IMR-90 (cell line): ENCODE data around the gene ADAMTS9. TPM values are rescaled to one million over a fixed set of nuclear protein-coding genes. Genes with fewer than 3 reads are reported as not detected.

ENCODE experiments used
- ATAC-seq: fragments of 200-7000 bp; cut with Tn5 transposase; 2 replicates; pipeline ENCODE4 v1.9.1; 2020; ENCODE audit warnings: low read depth, mild to moderate bottlenecking, moderate library complexity
- BruUV-seq: library from RNA; stranded (reverse); fragments of 400-500 nt; replicated peaks from 2 replicates; lab custom pipeline; 2021; lab: Mats Ljungman, UMichigan
- CTCF ChIA-PET: fragments of 300-600 bp; formaldehyde crosslinking; extraction: SDS; loops from one replicate; lab custom pipeline; 2021; ENCODE audit warnings: antibody characterized with exemption; lab: Yijun Ruan, JAX
- POLR2A ChIA-PET: fragments of 300-600 bp; sonication (Branson Sonifier 250); formaldehyde crosslinking; loops from one replicate; lab custom pipeline; 2022; ENCODE audit warnings: antibody characterized with exemption; ENCODE audit not compliant: unreplicated experiment; lab: Charles Lee
- DNase-seq: peaks from one replicate; pipeline ENCODE4 v3.0.0; 2013
- H2AFZ ChIP-seq: replicated peaks from 2 replicates; pipeline ENCODE3; 2013; ENCODE audit warnings: low read length, mild to moderate bottlenecking; ENCODE audit not compliant: poor library complexity
- H2AK5ac ChIP-seq: 2 replicates; pipeline ENCODE4 v1.6.1; 2013; ENCODE audit warnings: low read depth, low read length, inconsistent platforms
- H2AK9ac ChIP-seq: replicated peaks from 2 replicates; pipeline ENCODE3; 2013; ENCODE audit warnings: mild to moderate bottlenecking, low read depth, low read length, moderate library complexity; ENCODE audit not compliant: poor library complexity
- H2BK120ac ChIP-seq: 2 replicates; pipeline ENCODE4 v1.6.1; 2013; ENCODE audit warnings: low read depth, low read length, inconsistent platforms
- H2BK15ac ChIP-seq: 3 replicates; pipeline ENCODE4 v1.6.1; 2013; ENCODE audit warnings: low read depth, low read length, inconsistent platforms
- H2BK20ac ChIP-seq: 2 replicates; pipeline ENCODE4 v1.6.1; 2013; ENCODE audit warnings: low read depth, mild to moderate bottlenecking, inconsistent platforms, low read length, moderate library complexity
- H2BK5ac ChIP-seq: 2 replicates; pipeline ENCODE4 v1.6.1; 2013; ENCODE audit warnings: mild to moderate bottlenecking, low read depth, low read length, inconsistent platforms; ENCODE audit not compliant: poor library complexity, severe bottlenecking
- H3K14ac ChIP-seq: replicated peaks from 2 replicates; pipeline ENCODE4 v1.6.1; 2013; ENCODE audit warnings: low read depth, low read length, inconsistent platforms
- H3K18ac ChIP-seq: 2 replicates; pipeline ENCODE4 v1.6.1; 2013; ENCODE audit warnings: low read depth, low read length, control low read depth
- H3K23ac ChIP-seq: 2 replicates; pipeline ENCODE4 v1.6.1; 2013; ENCODE audit warnings: low read depth, low read length, inconsistent platforms
- H3K27ac ChIP-seq: 2 replicates; pipeline ENCODE4 v1.5.1; 2013; ENCODE audit warnings: mild to moderate bottlenecking, control low read depth, low read length; ENCODE audit not compliant: insufficient read depth
- H3K27me3 ChIP-seq: 2 replicates; pipeline ENCODE4 v1.6.1; 2013; ENCODE audit warnings: low read length; ENCODE audit not compliant: control insufficient read depth, insufficient read depth
- H3K36me3 ChIP-seq: 2 replicates; pipeline ENCODE4 v1.6.1; 2013; ENCODE audit warnings: low read length, mixed read lengths; ENCODE audit not compliant: control insufficient read depth, insufficient read depth
- H3K4ac ChIP-seq: 2 replicates; pipeline ENCODE4 v1.6.1; 2013; ENCODE audit warnings: low read depth, low read length, inconsistent platforms
- H3K4me1 ChIP-seq: 2 replicates; pipeline ENCODE4 v1.6.1; 2013; ENCODE audit warnings: low read length, mixed read lengths; ENCODE audit not compliant: control insufficient read depth, insufficient read depth
- H3K4me2 ChIP-seq: 2 replicates; pipeline ENCODE4 v1.6.1; 2013; ENCODE audit warnings: low read depth, mild to moderate bottlenecking, control low read depth, low read length, moderate library complexity
- H3K4me3 ChIP-seq: 2 replicates; pipeline ENCODE4 v1.5.1; 2013; ENCODE audit warnings: low read depth, mild to moderate bottlenecking, control low read depth, low read length, moderate library complexity; ENCODE audit not compliant: insufficient read depth
- H3K56ac ChIP-seq: 2 replicates; pipeline ENCODE4 v1.6.1; 2013; ENCODE audit warnings: low read length, inconsistent platforms; ENCODE audit not compliant: insufficient read depth; ENCODE audit errors: extremely low read depth
- H3K79me1 ChIP-seq, 2 experiments: 2 replicates each; pipeline ENCODE4 v1.6.1; 2013; ENCODE audit warnings: low read length in 2 of 2, inconsistent platforms in 1 of 2, low read depth in 1 of 2
- H3K9ac ChIP-seq: 2 replicates; pipeline ENCODE4 v1.6.1; 2013; ENCODE audit warnings: low read depth, low read length, control low read depth
- H3K9me1 ChIP-seq: 2 replicates; pipeline ENCODE4 v1.6.1; 2013; ENCODE audit warnings: low read length, inconsistent platforms; ENCODE audit not compliant: insufficient read depth
- H3K9me3 ChIP-seq: 2 replicates; pipeline ENCODE4 v1.6.1; 2013; ENCODE audit warnings: low read length; ENCODE audit not compliant: control insufficient read depth, insufficient read depth
- H4K20me1 ChIP-seq: 2 replicates; pipeline ENCODE4 v1.6.1; 2013; ENCODE audit warnings: low read length, inconsistent platforms; ENCODE audit not compliant: insufficient read depth
- H4K5ac ChIP-seq: 2 replicates; pipeline ENCODE4 v1.6.1; 2013; ENCODE audit warnings: mild to moderate bottlenecking, low read depth, low read length, control low read depth
- H4K8ac ChIP-seq, 2 experiments: 2 replicates each; pipeline ENCODE4 v1.6.1; 2013; ENCODE audit warnings: low read depth in 2 of 2, low read length in 2 of 2, control low read depth in 1 of 2, inconsistent platforms in 1 of 2
- H4K91ac ChIP-seq: 2 replicates; pipeline ENCODE4 v1.6.1; 2013; ENCODE audit warnings: low read depth, low read length, inconsistent platforms; ENCODE audit not compliant: insufficient read depth
- CEBPB ChIP-seq: IDR thresholded peaks from 2 replicates; pipeline ENCODE4 v1.6.1; 2012; ENCODE audit warnings: low read depth, low read length, improper control_type of control experiment
- CHD1 ChIP-seq: IDR thresholded peaks from 2 replicates; pipeline ENCODE4 v1.6.1; 2012; ENCODE audit warnings: low read depth, low read length, improper control_type of control experiment
- FOS ChIP-seq: fragments of 150-350 bp; IDR thresholded peaks from 2 replicates; pipeline ENCODE4 v1.6.1; 2016; ENCODE audit warnings: low read depth, low read length
- MAFK ChIP-seq: IDR thresholded peaks from 2 replicates; pipeline ENCODE4 v1.6.1; 2012; ENCODE audit warnings: low read depth, low read length, improper control_type of control experiment
- MAZ ChIP-seq: IDR thresholded peaks from 2 replicates; pipeline ENCODE4 v1.6.1; 2012; ENCODE audit warnings: low read depth, mild to moderate bottlenecking, low read length, improper control_type of control experiment, moderate library complexity, borderline replicate concordance
- RFX5 ChIP-seq: IDR thresholded peaks from 2 replicates; pipeline ENCODE4 v1.8.0; 2012; ENCODE audit warnings: low read depth, mild to moderate bottlenecking, low read length, moderate library complexity
- WGBS, 2 experiments: methylation state at CpG; one replicate each; pipeline versions ENCODE4 v1.1.5 to v1.1.7; 2013; ENCODE audit warnings: missing lambda C conversion rate in 2 of 2; ENCODE audit not compliant: insufficient read length in 1 of 2; ENCODE audit errors: extremely low coverage in 2 of 2; 5-methylcytosine and 5-hydroxymethylcytosine counted together
- dilution Hi-C: fragments of 300-500 bp; cut with HindIII; formaldehyde crosslinking; loops from one replicate; pipeline ENCODE4 v1.14.3; 2018; ENCODE audit warnings: low sequenced_read_pairs; ENCODE audit not compliant: unreplicated experiment
- in situ Hi-C: fragments of 300-500 bp; cut with MboI; formaldehyde crosslinking; loops from 3 replicates; pipeline ENCODE4 v1.14.3; 2019; ENCODE audit warnings: low sequenced_read_pairs, inconsistent platforms, mixed read lengths
- intact Hi-C: fragments of 100-400 bp; cut with micrococcal nuclease; formaldehyde crosslinking; loops from 2 replicates; pipeline ENCODE4 v1.10.0; 2022
- polyA plus RNA-seq, 3 experiments: library from polyadenylated mRNA; depleted of rRNA; stranded (reverse); fragments of >200 nt; gene quantifications; 2 replicates each; pipeline ENCODE4 v1.2.3, GENCODE V29; 2012; ENCODE audit warnings: low replicate concordance in 1 of 3
- total RNA-seq: library from RNA; depleted of rRNA; stranded (reverse); fragments of >200 nt; gene quantifications from 2 replicates; pipeline ENCODE4 v1.2.3, GENCODE V29; 2012
- TF ChIP-seq, protein P1 (sequence below): conservative IDR thresholded peaks from 2 replicates; pipeline ENCODE4 v1.5.1; 2012; ENCODE audit warnings: mild to moderate bottlenecking, low read depth, low read length, improper control_type of control experiment

ADAMTS9 gene
- total and polyA plus RNA-seq, 2 of the 4 experiments (the other 2 are of a cell fraction) = 0.55 to 1.1 TPM

DNA sequence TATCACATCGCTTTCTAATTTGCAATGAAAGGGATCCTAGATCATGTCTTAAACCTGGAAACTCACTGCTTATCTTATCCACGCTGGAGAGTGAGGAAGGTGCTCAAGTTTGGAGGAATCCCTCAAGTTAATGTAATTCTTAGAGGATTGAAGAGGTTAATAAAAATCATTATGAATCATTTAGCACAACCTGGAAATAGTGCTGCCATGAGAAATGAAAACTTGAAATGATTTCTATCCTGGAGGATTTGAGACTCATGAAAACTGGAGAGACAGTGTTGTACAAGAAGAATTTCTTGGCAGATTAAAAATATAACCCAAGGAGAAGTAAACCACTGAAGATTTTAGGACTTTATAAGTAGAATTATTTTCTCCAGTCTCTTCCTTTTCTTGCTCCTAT lies 125.9 kb downstream of the ADAMTS9 start:
- CTCF ChIA-PET = no interaction called here
- H3K4me3 ChIP-seq = no peak overlapping the region
- peaks cover 2% of the 10 kb centered on the region; the same call in 1 of the 2 replicates for H3K36me3 ChIP-seq
- H2BK20ac ChIP-seq = no peak overlapping the region
- ATAC-seq = no peak
- H4K91ac ChIP-seq = no peak overlapping the region
- no peak overlapping the region for H2BK5ac ChIP-seq
- H2AK5ac ChIP-seq = no peak overlapping the region
- no peak overlapping the region for H3K23ac ChIP-seq
- POLR2A ChIA-PET = interaction anchor here (0.7 kb wide), 1 partner anchor 68 kb away, joined by 4 read pairs; no protein-coding TSS in a partner anchor
- H3K4me1 ChIP-seq = peaks cover 5% of the 10 kb centered on the region; the same call in 1 of the 2 replicates
- TF ChIP-seq CHD1 = no peak
- TF ChIP-seq RFX5 = no peak
- no peak for TF ChIP-seq MAZ
- TF ChIP-seq CEBPB = no peak
- no peak for TF ChIP-seq FOS
- TF ChIP-seq, protein P1, sequence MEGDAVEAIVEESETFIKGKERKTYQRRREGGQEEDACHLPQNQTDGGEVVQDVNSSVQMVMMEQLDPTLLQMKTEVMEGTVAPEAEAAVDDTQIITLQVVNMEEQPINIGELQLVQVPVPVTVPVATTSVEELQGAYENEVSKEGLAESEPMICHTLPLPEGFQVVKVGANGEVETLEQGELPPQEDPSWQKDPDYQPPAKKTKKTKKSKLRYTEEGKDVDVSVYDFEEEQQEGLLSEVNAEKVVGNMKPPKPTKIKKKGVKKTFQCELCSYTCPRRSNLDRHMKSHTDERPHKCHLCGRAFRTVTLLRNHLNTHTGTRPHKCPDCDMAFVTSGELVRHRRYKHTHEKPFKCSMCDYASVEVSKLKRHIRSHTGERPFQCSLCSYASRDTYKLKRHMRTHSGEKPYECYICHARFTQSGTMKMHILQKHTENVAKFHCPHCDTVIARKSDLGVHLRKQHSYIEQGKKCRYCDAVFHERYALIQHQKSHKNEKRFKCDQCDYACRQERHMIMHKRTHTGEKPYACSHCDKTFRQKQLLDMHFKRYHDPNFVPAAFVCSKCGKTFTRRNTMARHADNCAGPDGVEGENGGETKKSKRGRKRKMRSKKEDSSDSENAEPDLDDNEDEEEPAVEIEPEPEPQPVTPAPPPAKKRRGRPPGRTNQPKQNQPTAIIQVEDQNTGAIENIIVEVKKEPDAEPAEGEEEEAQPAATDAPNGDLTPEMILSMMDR = no peak
- no peak for TF ChIP-seq MAFK
- no peak overlapping the region; the same call in 1 of the 2 replicates for H3K18ac ChIP-seq
- H3K4me2 ChIP-seq = no peak overlapping the region
- H3K4ac ChIP-seq = no peak overlapping the region
- no peaks in the 10 kb centered on the region for H3K79me1 ChIP-seq
- intact Hi-C loops (no loop called here), in situ Hi-C loops (no loop called here), dilution Hi-C loops (no loop called here)
- no CpG with 5 or more reads among the region's 2 CpGs for WGBS, 2 experiments
- no peak overlapping the region for H4K5ac ChIP-seq
- H2AFZ ChIP-seq = no peak overlapping the region
- no peaks in the 10 kb centered on the region for H3K9me1 ChIP-seq
- H3K14ac ChIP-seq = no peak overlapping the region
- no peaks in the 10 kb centered on the region for H3K9me3 ChIP-seq
- no peak for DNase-seq
- no TSS peak for BruUV-seq
- H2BK120ac ChIP-seq = no peak overlapping the region
- no peak overlapping the region for H3K9ac ChIP-seq
- no peak overlapping the region for H3K27ac ChIP-seq
- no peaks in the 10 kb centered on the region for H4K20me1 ChIP-seq
- H3K27me3 ChIP-seq = no peaks in the 10 kb centered on the region
- no peak overlapping the region for H2BK15ac ChIP-seq
- no peak overlapping the region for H3K56ac ChIP-seq
- H4K8ac ChIP-seq = no peak overlapping the region
- H2AK9ac ChIP-seq = no peak overlapping the region
